SU-DHL-6 (cell line): ENCODE results near the gene PRRC2B.

ENCODE experiments used
- EZH2phosphoT487 ChIP-seq: fragments of 200-600 bp; sonication (generic), shearing (Covaris generic); conservative IDR thresholded peaks from 2 replicates; pipeline ENCODE4 v1.6.1; 2018; ENCODE audit warnings: mild to moderate bottlenecking, antibody characterized with exemption, low read length, moderate library complexity, mixed read lengths
- TF ChIP-seq, protein P1 (sequence below): fragments of 200-600 bp; sonication (generic); IDR thresholded peaks from one replicate; pipeline ENCODE4 v1.5.1; 2017; ENCODE audit warnings: antibody characterized with exemption, mild to moderate bottlenecking, low read length, moderate library complexity; ENCODE audit not compliant: insufficient read depth, poor library complexity, severe bottlenecking

DNA sequence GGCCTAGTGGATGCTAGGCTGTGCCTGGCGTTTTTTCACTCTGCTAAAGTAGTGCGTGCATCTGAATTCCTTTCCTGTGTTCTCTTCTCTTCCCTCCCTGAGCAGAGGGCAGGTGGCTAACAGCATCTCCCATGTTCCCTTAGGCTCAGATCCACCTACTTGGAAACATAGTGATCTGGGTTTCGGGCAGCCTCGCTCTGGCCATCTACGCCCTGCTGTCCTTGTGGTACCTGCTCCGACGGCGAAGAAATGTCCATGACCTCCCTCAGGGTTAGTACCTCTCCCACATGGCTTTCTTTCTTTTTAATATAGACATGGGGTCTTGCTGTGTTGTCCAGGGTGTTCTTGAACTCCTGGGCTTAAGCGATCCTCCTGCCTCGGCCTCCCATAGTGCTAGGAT is 127.3 kb downstream of the PRRC2B start:
- TF ChIP-seq, protein P1, sequence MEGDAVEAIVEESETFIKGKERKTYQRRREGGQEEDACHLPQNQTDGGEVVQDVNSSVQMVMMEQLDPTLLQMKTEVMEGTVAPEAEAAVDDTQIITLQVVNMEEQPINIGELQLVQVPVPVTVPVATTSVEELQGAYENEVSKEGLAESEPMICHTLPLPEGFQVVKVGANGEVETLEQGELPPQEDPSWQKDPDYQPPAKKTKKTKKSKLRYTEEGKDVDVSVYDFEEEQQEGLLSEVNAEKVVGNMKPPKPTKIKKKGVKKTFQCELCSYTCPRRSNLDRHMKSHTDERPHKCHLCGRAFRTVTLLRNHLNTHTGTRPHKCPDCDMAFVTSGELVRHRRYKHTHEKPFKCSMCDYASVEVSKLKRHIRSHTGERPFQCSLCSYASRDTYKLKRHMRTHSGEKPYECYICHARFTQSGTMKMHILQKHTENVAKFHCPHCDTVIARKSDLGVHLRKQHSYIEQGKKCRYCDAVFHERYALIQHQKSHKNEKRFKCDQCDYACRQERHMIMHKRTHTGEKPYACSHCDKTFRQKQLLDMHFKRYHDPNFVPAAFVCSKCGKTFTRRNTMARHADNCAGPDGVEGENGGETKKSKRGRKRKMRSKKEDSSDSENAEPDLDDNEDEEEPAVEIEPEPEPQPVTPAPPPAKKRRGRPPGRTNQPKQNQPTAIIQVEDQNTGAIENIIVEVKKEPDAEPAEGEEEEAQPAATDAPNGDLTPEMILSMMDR: no peak
- no peak for TF ChIP-seq EZH2phosphoT487
